GM12872 (cell line): ENCODE data around the gene TCEAL7.
A peak's percentile ranks its signal among the peaks of the same experiment; 100 is the strongest.

ENCODE experiments used
- CTCF ChIP-seq: IDR thresholded peaks from 3 replicates; pipeline ENCODE4 v1.5.1; 2011; ENCODE audit warnings: low read depth, mild to moderate bottlenecking, low read length, moderate library complexity; ENCODE audit not compliant: insufficient read depth

The TCEAL7 gene

DNA sequence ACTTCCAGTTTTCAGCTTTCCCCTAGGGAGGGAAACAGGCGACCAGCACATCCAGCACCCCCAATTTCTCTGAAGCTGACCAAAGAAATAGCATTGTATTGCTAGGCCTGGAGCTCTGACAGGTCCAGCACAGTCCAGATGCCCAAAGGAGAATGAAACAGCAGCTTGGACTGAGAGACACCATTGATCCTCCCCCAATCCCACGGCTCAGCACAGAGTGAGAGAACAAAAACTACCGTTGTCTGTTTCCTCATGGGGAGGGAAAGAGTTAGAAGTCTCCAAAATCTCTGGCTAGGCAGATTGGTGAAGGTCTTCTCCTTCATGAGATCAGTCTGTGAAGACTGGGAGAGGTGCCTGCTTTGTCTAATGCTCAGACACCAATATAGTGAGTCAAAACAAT lies 8.6 kb downstream of the TCEAL7 start:
- TF ChIP-seq CTCF, result no peak

GRCh38 chrX:103343105-103343504 lies 13.1 kb downstream of the TCEAL7 start:
- peak; percentile 56 for TF ChIP-seq CTCF

- TF ChIP-seq CTCF, result no peak
Measured at GRCh38 chrX:103344606-103345005, 14.6 kb downstream of the TCEAL7 start.

DNA sequence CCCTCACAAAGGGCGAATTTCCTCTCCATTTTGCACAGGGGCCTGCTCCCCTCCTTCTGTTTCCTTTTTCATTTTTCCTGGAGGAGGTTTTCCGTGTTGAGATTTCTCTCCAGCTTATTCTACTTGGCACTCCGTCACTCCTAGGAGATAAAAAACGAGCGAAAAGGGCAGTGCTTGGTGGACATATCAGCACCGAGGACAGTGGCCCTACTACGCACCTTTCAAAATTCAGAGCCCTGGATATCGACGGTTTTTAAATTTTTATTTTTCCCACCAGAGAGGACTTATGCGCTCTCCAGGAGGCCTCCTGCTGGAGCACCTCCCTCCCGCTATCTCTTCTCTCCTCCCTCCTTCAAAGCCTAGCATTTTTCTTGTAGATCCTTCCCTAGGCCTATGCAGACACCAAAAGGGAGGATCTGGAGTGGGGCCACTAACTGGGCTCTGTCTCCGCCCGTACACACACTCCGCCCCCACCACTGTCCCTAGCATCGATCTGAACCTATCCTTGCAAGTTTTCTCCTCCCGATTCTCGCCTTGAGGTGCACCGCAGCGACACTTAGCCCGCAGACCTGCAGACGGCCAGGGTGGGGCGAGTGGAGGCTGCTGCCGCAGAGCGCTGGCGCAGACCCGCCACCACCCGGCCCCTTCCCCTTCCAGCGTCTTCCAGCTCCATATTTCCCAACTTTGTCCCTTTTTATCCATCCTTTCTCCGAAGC lies 17.8 kb downstream of the TCEAL7 start:
- no peak for TF ChIP-seq CTCF

DNA sequence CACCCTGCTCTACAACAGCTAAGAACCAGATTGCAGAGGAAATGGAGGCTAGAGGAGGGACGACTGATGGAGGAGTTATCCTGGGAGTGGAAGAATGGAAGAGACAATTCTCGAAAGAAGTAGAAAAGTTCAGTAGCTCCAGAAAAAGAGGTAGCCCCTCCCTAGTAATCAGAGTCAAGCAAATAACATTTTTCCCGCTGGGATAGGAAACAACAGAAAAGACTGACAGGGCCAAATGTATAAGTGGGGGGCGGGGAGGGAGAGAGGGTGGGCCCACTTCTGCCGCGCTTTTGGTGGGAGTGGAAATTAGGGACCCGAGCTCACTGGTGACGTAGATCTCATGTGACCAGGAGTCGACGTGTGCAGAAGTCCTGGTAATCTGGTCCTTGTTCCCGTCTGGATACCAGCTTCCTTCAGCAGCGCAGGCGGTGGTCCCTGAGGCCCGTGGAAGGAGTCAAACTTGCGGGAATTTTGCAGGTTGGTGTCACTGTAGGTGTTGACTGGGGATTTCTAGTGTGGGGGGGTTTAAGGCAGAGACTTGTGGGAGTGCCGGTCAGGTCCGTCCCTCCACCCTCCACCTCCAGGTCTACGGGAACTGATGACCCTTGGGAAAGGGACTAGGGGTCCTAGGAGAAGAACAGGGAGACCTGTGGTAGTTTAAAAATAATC lies 26.2 kb downstream of the TCEAL7 start, which contains the start of gene TCEAL9:
Gene TCEAL9 (plus strand): TSS at position 377 of the 669 bp plus-strand sequence. CDS start 1,179 bp downstream, outside the sequence.
- TF ChIP-seq CTCF, result no peak

GRCh38 chrX:103356858-103357257 lies 26.8 kb downstream of the TCEAL7 start:
- TF ChIP-seq CTCF, result no peak

GRCh38 chrX:103357871-103358270 lies 27.8 kb downstream of the TCEAL7 start:
- no peak for TF ChIP-seq CTCF
